Stimulated activated naive CD8-positive, alpha-beta T cell treated with anti-CD3 and anti-CD28 coated beads, Interleukin-15, Interleukin-2, amounts not matched to agents 100 U/mL and 50 U/mL, for 24 hours (primary cell): ENCODE measurements around the gene ULK4.
"Not testable (repeated sequence)": the region's sequence is repeated elsewhere in the genome, so short reads cannot be mapped to it uniquely, and the experiment has no call there.

Experiments used
- ATAC-seq: fragments of 150-1000 bp; cut with Tn5 transposase; one replicate; pipeline ENCODE4 v1.10.0; 2021
- DNase-seq: peaks from one replicate; pipeline ENCODE4 v3.0.0; 2021

ULK4 gene

DNA sequence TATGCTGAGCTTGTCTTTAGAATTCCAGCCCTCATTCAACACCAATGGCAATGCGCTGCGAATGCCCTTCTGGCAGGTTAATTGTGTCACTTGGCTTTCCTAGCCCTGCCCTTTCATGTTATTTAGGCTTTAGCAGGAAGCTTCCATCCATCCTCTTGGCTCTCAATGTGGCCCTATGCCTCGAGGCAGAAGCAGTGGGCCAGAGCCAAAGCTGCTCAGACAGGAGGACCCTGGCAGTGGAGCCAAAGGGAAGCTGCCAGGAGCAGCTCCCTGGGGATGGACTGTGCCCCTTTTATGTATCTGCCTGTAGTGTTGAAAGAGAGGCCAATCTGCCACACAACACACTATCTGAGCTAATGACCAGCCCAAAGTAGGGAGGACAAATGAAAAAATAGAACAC lies 386.2 kb downstream of the ULK4 start:
- DNase-seq (no peak), ATAC-seq (no peak)

- no peak for DNase-seq
- no peak for ATAC-seq
Observed at GRCh38 chr3:41574900-41575299, 387.0 kb downstream of the ULK4 start.

GRCh38 chr3:41573591-41573990 lies 388.3 kb downstream of the ULK4 start:
- ATAC-seq, result no peak

DNA sequence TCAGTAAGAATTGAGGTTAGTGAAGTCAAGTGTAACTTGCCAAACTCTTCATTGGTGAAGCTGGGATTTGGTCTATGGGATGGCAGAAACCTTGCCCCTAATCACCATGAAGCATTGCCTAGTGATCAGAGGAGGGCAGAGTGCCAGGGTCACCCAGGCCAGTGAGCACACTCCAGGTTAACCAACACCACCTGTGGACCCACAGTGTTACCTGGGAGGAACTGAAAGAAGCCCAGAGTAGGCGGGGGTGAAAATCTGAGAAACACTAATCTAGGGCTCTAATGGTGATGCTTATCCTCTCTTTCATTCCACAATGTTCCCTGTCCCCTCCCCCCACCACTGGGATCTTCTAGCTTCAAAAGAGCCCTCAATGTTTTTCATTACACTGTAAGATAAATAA lies 389.8 kb downstream of the ULK4 start:
- ATAC-seq (no peak), DNase-seq (no peak)

More at GRCh38 chr3:41573591-41573990, 388.3 kb downstream of the ULK4 start:
- no peak for DNase-seq

DNA sequence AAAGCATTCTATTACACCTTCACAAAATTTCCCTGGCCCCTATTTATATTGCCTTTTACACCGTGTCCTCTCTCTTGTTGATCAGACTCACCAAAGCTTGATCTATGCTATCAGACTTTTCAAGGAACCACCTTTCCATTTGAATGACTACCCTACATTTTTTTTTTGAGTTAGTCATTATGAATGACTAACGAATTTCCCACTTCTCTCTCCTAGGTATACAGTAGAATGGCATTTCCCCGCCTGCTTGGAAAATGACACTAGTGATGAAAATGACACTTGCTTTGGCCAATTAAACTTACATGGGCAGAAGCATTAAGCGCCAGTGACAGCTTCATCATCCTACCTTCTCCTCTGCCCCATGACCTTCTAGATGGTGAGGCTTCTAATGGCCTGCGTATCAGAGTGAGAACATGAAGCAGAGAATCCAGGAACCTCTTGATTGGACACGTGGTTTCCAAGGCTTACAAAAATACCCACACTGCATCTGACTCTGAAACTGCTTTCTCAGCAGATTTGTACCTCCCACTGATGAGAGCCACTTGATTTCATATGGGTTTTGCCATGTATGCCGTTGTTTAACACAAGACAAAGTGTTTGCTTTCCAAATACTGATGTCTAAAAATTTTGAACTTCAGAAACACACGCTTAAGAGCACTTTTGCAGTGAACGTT lies 392.1 kb downstream of the ULK4 start:
- DNase-seq (no peak), ATAC-seq (no peak)

GRCh38 chr3:41565948-41566514 lies 395.9 kb downstream of the ULK4 start:
- ATAC-seq (no peak), DNase-seq (no peak)

DNA sequence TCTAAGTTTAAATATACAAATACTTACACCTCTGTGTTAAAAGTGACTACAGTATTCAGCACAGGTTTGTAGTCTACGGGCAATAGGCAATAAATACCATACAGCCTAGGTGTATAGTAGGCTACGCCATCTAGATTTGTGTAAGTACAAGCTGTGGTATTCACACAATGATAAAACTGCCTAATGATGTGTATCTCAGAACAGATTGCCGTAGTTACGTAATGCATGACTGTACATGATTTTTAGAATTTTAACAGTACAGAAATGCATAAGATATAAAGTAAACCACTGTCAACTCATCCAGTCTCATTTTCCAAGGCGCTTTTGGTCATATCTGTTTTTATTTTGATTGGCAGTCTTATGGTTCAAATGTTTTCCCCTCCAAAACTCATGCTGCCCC lies 396.9 kb downstream of the ULK4 start:
- ATAC-seq (no peak), DNase-seq (no peak)

- not testable (repeated sequence) for DNase-seq
Observed at GRCh38 chr3:41556245-41556644, 405.7 kb downstream of the ULK4 start.

DNA sequence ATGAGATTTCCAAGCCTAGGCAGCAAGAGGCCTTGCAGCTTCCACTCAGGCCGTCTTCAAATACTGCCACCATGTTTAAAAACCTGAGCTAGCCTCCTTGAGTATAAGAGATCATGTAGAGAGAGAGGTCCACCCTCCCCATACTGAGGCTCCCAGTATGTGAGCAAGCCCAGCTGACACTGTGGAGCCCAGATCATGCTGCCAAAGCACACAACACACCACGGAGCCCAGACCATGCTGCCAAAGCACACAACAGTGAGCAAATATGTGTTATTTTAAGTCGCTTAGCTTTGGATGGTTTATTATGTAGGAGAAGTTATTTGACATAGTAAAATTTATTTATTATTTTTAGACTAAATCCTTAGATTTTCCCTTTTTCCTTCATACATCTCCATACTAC lies 428.9 kb downstream of the ULK4 start:
- ATAC-seq, result no peak
- DNase-seq, result no peak

More at GRCh38 chr3:41556245-41556644, 405.7 kb downstream of the ULK4 start:
- not testable (repeated sequence) for ATAC-seq

- ATAC-seq (no peak), DNase-seq (no peak)
Observed at GRCh38 chr3:41526995-41527573, 434.8 kb downstream of the ULK4 start.

DNA sequence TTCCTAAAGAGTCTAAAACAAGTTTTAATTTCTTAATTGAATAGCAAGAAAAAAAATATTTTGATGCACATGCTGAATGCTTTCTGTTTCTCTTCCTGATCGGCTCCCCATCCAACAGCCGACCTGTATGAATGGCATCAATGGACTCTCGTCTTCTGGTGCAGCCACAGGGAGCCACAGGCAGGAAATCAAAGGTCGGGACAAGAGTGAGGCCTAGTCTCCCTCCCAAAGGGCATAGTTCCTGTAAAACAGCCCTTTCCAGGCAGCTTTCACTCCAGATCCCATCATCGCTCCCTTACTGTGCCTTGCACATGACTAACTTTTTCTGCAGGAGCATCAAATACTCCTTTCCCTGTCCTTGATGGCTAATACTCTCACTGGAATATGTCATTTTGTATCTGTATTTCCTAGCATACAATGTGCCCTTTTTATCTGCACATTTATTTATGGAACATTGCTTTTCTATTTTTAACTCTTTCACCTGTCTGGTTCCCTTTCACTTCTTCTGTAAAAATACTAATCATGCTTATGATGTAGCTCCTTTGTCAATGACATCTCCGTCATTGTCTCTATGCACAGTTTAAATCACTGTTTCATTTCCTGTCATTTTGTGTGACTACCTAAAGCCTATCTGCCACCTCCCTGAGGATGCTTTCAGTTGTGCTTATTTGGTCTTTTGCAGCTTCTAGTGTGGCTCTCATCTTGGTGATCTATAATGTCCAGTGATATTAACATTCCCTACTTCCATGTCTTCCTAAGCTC lies 436.4 kb downstream of the ULK4 start:
- ATAC-seq (no peak), DNase-seq (no peak)

DNA sequence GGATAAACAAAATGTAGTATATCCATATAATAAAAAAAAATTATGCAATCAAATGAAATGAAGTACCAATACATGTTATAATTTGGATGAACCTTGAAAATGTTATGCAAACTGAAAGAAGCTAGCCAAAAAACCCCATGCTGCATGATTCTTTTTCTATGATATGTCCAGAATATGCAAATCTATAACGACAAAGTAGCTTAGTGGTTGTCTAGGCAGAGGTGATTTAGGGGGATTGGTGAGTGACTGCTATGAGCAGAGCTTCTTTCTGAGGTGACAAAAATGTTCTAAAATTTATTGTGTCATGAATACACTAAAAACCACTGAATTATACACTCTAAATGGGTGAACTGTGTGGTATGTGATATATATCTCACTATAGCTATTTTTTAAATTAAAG lies 438.0 kb downstream of the ULK4 start:
- ATAC-seq, result no peak

DNA sequence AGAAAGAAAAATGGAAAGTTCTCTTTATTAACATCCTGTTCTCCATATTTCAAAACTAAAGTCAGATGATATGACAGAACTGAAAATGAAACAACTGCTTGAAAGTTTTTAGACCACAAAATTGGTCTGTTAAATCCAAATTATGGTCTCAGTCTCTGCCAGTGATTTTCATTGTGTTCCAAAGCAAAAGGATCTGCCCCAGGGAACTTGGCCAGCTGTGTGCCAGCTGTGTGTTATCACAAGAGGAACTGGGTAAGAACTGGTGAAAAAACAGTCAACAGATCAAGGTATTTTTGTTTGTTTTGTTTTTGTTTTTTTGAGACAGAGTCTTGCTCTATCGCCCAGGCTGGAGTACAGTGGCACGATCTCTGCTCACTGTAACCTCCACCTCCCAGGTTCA lies 439.3 kb downstream of the ULK4 start:
- ATAC-seq (no peak), DNase-seq (no peak)

More for the DNA sequence above, 438.0 kb downstream of the ULK4 start:
- DNase-seq, result no peak

DNA sequence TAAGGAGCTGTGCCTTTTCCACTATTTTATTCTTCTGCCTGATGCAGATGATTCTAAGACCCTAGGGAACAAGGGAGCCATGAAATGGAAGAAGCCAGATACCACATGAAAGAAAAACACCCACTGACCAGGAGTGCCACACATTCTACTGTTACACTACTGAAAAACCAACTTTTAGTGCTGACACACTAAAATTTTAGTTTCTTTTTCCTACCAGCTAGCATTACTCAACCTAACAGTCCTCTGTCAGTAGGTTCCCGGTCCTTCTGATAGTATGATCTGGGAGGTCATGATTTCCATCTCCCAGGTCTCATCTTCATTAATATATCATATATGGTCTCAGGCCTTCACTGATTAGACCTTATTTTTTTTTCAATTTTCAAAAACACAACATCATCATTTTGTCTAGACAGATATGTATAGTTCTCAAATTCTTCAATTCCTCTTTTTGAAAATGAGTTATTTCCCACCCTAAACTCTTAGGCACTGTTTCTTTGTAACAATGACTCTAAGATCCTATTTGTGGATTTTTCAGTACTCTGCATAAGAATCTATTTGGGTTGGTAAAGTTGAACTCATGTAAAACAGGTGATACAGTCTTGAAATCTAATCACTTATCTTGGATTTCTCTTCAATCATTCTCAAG lies 440.8 kb downstream of the ULK4 start:
- DNase-seq (no peak), ATAC-seq (no peak)

DNA sequence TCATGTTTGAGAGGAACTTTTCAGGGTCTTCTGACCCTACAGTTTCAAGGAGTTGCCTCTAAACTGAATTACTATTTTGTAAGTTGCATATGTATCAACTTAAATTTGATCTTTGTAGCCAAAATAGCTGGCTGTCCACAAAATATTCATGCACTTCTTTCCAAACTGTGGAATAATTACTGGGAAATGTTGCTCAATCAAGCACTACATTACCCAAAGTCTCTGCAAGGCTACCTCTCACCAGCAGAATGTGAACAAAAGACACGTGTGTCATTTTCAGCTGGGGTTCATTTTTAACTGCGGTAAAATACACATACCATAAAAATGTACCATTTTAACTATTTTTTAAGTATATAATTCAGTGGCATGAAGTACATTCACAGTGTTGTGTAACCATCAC lies 442.2 kb downstream of the ULK4 start:
- ATAC-seq, result no peak
- no peak for DNase-seq

GRCh38 chr3:41518626-41519025 lies 443.3 kb downstream of the ULK4 start:
- no peak for ATAC-seq
- DNase-seq, result no peak

GRCh38 chr3:41508063-41508696 lies 453.7 kb downstream of the ULK4 start:
- DNase-seq (no peak), ATAC-seq (no peak)

DNA sequence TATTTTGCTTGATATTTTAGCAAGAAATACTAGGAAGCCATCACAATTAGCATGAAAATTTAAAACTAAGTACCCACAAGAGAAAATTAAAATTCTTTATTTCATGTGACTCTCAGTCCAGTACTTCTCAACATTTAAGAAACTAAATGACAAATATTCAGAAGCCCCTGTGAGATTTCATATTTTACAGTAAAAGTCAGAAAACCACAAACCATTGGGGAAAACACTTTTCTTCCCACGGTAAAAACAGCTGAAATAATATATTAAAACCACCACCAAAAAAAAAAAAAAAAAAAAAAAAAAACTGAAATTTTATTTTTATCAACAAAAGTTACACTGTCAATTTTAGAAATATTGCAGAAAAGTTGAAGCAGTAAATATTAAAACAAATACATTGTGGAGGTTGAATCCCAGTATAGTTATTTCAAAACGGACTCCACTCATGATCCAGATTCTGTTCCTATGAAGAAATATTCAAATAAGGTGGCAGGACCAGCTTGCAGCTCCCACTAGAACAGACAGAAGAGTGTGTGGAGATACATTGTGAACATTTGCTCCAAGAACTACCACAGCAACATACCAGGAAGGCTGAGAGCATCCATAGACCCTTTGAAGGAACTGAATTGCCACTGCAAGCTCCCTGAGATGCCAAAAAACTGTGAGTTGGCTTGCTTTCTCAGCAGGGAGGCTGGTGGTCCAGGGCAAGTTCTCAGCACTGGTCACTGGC lies 454.4 kb downstream of the ULK4 start:
- DNase-seq (no peak), ATAC-seq (no peak)

GRCh38 chr3:41503998-41504623 lies 457.8 kb downstream of the ULK4 start:
- ATAC-seq (no peak), DNase-seq (no peak)

- ATAC-seq, result no peak
- DNase-seq, result no peak
Observed at GRCh38 chr3:41502481-41502880, 459.4 kb downstream of the ULK4 start.

DNA sequence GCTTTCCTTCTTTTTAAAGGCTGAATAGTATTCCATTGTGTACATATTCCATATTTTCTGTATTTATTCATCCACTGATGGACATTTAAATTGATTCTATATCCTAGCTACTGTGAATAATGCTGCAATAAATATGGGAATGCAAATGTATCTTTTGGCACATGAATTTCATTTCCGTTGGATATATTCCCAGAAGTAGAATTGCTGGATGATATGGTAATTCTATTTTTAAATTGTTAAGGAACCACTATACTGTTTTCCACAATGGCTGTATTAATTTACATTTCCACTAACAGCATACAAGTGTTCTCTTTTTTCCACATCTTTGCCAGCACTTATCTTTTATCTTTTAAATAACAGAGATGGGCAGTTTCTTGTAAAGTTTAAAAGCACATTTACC lies 459.9 kb downstream of the ULK4 start:
- no peak for DNase-seq
- no peak for ATAC-seq
